RKO (cell line): ENCODE measurements around the gene EPC1.
"Not testable (repeated sequence)": the region's sequence is repeated elsewhere in the genome, so short reads cannot be mapped to it uniquely, and the experiment has no call there.

Source experiments
- DNase-seq: peaks from one replicate; pipeline ENCODE4 v3.0.0-alpha.2; 2016; ENCODE audit warnings: low spot score

Gene EPC1

GRCh38 chr10:32232378-32232777 lies 114.6 kb downstream of the EPC1 start:
- no peak for DNase-seq

- DNase-seq = not testable (repeated sequence)
Observed at GRCh38 chr10:32229788-32230187, 117.2 kb downstream of the EPC1 start.

- no peak for DNase-seq
Observed at GRCh38 chr10:32229170-32229569, 117.8 kb downstream of the EPC1 start.

- DNase-seq = no peak
Observed at GRCh38 chr10:32227802-32228201, 119.2 kb downstream of the EPC1 start.

- DNase-seq = no peak
Observed at GRCh38 chr10:32226624-32227023, 120.3 kb downstream of the EPC1 start.

GRCh38 chr10:32225976-32226375 lies 121.0 kb downstream of the EPC1 start:
- no peak for DNase-seq

- not testable (repeated sequence) for DNase-seq
Observed at GRCh38 chr10:32222376-32222775, 124.6 kb downstream of the EPC1 start.

GRCh38 chr10:32219156-32219555 lies 127.8 kb downstream of the EPC1 start:
- not testable (repeated sequence) for DNase-seq

GRCh38 chr10:32218206-32219044 lies 128.5 kb downstream of the EPC1 start:
- DNase-seq = not testable (repeated sequence)
